HL-60/S4 treated with phorbol 12-myristate 13-acetate at 8.2 ng/mL for 4 days and 3 days (cell line): ENCODE data around the gene PNMA8C.
"Not testable (repeated sequence)": the region's sequence is repeated elsewhere in the genome, so short reads cannot be mapped to it uniquely, and the experiment has no call there.

Experiments
- in situ Hi-C: fragments of 300-500 bp; cut with MboI; formaldehyde crosslinking; loops from 2 replicates; pipeline ENCODE4 v1.15.0; 2022; ENCODE audit warnings: low sequenced_read_pairs

The PNMA8C gene

GRCh38 chr19:46412650-46413261 is 16.0 kb downstream of the PNMA8C start:
- in situ Hi-C loops = loop anchor here (25.0 kb wide), 1 partner anchor 100 kb away; no protein-coding TSS in a partner anchor

GRCh38 chr19:46411925-46412649 is 16.6 kb downstream of the PNMA8C start:
- in situ Hi-C loops = loop anchor here (25.0 kb wide), 1 partner anchor 100 kb away; no protein-coding TSS in a partner anchor

GRCh38 chr19:46411088-46411924 is 17.4 kb downstream of the PNMA8C start:
- in situ Hi-C loops = loop anchor here (25.0 kb wide), 1 partner anchor 101 kb away; no protein-coding TSS in a partner anchor

DNA sequence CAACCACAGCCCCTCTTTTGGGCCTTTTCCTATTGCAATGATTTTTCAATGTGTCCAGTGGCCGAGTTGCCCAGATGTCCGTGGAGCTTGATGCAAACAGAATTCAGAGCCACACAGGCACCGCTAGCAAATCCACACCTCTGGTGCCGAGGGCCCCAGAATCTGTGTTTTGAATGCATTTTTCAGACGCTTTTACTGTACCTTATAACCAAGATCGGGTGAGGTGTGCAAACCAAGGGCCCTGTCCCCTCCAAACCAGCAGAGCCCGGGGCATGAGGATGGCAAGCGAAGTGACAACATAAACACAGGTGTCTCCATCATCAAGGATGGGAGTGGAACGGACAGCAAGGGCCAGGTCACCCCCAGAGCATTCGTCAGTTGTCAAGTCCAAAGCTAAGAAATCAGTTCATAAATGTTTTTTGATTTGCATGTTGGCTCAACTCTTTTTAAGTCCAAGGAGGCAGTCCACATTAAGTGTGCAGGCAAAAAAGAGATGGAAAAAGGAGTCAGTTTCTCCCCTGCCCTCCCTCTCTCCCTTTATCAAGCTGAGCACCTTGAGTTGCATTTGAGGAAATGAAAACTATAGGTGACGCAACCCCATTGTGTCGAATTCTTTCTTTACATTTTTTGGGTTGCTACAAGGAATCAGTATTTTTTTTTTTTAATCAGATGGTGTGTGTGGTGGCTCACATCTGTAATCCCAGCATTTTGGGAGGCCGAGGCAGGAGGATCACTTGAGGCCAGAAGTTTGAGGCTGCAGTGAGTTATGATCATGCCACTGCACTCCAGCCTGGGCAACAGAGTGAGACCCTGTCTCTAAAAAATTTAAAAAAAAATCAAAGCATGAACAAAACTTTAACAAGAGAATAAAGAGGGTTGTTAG is 18.3 kb downstream of the PNMA8C start:
- in situ Hi-C loops = loop anchor here (25.0 kb wide), 1 partner anchor 102 kb away; no protein-coding TSS in a partner anchor

DNA sequence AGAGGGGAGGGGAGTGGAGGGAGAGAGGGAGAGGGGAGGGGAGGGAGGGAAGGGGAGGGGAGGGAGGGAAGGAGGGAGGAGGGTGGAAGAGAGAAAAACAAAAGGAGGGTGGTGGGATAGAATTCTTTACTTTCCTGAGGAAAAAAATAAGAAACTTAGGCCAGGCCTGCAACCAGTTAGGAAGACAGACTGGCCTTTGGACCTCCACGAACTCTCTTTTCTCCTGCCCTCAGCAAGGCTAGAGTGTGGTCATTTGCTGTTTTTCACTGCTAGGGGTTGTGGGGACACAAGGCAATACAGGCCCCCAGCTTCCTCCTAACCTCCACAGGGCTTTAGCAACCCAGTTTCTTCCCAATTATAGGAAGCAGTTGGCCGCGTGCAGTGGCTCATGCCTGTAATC is 19.5 kb downstream of the PNMA8C start:
- in situ Hi-C loops = loop anchor here (25.0 kb wide), 1 partner anchor 103 kb away; no protein-coding TSS in a partner anchor

- in situ Hi-C loops = loop anchor here (25.0 kb wide), 1 partner anchor 104 kb away; no protein-coding TSS in a partner anchor
These were observed 20.1 kb downstream of the PNMA8C start for GRCh38 chr19:46408664-46409039.

DNA sequence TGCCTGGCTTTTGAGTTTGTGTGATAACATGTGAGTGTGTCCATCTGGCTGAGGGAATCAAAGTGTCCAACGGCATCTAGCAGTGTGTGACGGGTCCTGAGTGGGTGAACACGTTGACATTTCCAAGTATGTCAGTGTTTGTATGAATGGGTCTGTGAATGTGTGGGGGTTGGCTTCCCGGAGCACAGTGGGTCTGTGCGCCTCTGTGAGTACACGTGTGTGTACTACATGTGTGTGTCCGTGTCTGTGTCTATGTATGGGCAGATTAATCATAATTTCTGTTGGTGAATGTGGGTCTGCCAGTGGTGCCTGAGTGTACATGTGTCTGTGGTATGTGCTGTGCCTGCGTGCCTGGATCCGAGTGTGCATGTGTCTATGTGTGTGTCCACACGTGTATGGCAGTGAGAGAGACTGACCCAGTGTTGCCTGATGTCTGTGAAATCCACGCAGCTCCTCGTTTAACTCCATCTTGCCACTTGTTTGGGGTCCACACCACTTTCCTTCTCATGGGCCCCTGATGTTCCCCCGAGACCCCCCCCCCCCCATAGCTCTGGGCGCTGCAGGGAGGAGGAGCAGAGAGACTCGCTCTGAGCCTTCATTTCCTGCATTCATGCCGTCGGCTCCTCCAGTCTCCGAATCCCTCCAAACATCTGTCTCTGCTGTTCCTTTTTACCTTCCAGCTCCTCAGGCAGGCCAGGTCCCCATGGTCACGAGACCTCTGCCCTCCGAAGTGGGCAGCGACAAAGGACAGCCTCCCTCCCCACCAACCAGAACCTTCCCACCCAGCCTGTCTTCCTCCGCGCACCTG is 20.7 kb downstream of the PNMA8C start:
- in situ Hi-C loops = loop anchor here (25.0 kb wide), 1 partner anchor 104 kb away; no protein-coding TSS in a partner anchor

DNA sequence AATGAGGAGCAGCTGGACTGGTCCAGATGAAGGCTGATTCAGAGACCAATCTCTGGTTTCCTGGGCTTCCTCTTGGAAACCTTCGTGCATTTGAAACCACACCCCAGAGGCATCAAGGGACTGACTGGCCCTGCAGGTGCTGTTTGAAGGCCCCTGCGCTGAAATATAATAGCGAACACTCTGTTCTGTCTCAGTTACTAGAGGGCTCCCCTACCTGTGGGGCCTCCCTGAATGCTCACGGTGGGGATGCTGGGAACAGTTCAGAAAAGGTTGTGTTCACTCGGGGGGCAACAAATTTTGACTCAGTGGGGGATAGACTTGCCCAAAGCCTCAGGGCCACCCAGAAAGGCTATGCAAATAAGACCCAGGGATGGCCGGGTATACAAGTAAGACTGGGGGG is 21.8 kb downstream of the PNMA8C start:
- in situ Hi-C loops = loop anchor here (25.0 kb wide), 1 partner anchor 105 kb away; no protein-coding TSS in a partner anchor

DNA sequence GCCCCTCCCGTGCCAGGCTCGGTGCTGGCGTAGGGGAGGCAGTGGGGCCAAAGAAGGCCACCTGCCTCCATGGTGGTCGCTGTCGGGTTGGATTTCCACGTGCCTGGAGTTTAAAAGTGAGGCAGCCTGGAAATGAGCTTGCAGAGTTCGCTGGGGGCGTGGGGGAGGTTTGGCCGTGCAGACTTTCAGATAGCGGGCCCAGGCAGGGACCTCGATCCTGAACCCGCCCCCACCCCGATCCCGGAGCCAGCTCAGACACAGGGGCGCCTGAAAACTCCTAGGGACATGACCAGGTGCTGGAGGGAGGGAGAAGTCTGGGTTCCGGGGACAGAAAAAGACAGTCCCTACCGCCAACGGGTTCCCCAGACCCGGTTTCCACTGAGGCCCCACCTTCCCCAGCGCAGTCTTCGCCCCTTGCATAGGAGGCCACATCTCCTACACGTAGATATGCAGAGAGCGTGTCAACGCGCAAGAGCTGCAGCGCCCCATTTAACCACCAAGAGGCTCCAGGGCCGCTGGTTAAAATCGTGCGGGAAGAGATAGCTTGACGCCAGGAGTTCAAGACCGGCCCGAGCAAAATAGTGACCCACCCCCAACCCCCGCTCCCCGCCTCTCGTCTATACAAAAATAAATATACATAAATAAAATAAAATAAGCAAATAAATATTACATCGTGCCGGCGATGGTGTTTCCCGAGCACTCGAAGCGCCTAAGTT is 23.8 kb downstream of the PNMA8C start:
- in situ Hi-C loops = loop anchor here (25.0 kb wide), 1 partner anchor 107 kb away; no protein-coding TSS in a partner anchor

- in situ Hi-C loops = loop anchor here (25.0 kb wide), 1 partner anchor 108 kb away; no protein-coding TSS in a partner anchor
These were observed 24.5 kb downstream of the PNMA8C start for GRCh38 chr19:46404055-46404752.

DNA sequence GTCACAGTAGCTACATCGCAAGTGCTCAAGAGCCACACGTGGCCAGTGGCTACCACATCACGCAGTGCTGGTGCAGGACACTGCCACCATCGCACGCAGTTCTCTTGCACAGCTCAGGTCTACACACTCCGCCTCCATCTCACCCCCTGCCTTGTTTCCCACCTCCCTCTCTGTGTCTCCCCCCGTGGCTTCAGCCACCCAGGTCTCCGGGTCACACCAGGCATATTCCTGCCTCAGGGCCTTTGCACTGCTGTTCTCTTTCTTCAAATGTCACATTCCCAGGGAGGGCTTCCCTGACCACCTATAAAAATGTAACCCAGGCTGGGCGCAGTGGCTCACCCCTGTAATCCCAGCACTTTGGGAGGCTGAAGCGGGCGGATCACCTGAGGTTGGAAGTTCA is 26.0 kb downstream of the PNMA8C start:
- in situ Hi-C loops = loop anchor here (25.0 kb wide), 1 partner anchor 110 kb away; no protein-coding TSS in a partner anchor

DNA sequence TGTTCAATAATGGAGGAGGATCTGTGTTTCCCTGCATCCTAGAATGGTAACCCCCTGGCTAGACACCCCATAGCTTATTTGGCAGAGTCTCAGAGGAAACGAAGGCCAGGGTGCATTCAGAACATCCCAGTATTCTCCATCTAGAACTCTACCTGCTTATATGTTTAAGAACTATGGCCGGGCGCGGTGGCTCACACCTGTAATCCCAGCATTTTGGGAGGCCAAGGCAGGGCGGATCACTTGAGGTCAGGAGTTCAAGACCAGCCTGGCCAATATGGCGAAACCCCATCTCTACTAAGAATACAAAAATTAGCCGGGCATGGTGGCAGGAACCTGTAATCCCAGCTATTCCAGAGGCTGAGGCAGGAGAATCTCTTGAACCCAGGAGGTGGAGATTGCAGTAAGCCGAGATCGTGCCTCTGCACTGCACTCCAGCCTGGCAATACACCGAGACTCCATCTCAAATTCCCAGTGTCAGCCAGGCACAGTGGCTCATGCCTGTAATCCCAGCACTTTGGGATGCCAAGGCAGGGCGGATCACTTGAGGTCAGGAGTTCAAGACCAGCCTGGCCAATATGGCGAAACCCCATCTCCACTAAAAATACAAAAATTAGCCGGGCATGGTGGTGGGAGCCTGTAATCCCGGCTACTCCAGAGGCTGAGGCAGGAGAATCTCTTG is 30.8 kb downstream of the PNMA8C start:
- in situ Hi-C loops = not testable (repeated sequence)

DNA sequence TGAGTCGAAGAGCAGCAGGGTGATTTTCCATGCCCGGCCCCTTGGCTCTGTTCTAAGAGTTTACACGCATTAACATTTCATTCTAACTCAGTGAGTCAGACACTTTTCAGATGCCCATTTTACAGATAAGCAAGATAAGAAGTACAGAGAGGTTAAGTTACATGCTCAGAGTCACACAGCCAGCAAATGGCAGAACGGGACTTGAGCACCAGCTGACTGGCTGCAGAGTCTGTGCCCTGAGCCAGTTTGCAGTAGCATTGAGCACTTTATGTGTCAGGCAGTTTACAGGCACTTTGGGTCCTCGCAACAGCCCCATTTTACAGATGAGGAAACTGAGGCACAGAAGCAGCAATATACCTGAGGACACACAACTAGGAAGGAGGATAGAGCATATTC is 34.3 kb downstream of the PNMA8C start:
- in situ Hi-C loops = no loop called here

DNA sequence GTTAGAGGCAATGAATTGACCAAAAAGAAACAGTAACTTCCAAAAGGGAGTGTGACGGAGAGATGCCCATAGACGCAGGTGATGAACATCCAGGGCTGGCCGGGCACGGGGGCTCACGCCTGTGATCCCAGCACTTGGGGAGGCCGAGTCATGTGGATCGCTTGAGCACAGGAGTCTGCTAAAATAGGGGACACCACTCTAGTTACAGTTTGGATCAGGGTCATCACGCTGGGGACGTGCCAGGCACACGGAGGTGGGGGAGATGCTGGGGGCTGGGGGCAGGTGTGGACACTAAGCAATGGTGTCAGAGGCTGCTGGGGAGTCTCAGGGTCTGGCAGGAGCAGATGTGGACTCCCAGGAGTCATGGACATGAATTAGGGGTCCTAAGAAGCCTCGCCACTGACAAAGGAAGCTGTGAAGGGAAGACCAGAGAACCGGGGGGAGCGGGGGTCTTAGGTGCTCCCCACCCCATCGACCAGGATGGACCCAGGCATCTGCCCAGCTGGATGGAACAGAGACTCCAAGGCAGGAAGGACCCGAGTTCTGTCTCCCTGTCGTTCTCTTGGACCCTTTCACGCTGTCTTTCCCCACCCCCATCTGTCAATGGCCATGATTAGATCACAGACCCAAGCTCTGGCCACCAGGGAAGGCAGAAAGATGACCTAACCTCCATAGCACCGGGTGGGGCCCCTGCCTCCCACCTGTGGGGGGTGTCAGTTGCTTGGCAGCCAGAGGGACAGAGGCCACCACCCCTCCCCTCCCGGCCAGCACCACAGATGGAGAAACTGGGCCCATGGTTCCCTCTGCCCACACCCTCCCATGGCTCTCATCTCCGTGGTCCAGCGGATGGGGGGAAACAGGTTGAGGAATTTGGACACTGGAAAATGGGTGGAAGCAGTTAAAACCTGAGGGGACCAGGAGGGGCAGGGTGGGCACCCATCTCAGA is 35.0 kb downstream of the PNMA8C start:
- in situ Hi-C loops = no loop called here

DNA sequence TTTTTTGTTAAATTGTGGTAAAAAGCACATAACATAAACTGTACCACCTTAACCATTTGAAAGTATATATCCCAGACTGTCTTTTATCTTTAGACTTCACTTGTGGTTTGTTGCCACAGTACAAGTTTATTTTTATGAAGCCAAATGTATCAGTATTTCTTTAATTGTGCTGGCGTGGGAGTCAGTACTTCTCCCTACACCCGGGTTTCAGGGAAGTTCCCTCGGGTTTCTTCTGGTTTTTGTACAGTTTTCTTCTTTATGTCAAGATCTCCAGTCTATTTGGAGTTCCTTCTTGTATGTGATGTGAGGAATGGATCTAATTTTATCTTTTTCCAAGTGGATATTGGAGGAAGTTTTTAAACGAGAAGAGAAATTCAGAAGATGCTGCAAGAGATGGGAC is 35.9 kb downstream of the PNMA8C start:
- in situ Hi-C loops = no loop called here

DNA sequence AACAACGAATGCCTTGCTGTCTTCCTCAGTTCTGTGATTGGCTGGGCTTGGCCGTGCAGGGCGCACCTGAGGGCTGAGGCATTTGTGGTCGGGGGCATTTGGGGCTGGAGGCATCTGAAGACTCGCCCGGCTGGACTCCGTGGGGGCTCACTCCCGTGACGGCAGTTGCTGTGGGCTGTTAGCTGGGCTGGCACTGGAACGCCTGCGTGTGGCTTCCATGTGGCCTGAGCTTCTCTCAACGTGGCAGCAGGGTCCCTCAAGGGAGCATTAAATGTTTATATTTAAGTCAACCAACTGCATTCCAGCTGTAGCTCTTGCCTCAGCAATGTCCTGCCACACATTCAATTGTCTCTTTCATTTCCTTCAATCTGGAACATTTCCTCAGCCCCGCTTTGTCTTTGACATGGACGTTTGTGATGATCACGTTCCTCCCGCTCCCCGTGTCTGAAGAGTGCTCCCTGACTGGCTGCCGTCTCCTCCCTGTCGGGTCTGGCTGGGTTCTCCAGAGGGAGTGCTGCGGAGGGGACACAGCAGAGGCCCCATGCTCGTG is 36.4 kb downstream of the PNMA8C start:
- in situ Hi-C loops = no loop called here
